ENCODE results near the gene ST6GALNAC3. TPM values are rescaled to one million over a fixed set of nuclear protein-coding genes. Genes with fewer than 3 reads are reported as not detected.

The ST6GALNAC3 gene
- polyA plus RNA-seq, 1 donor (not counting 4 experiments of a cell fraction or from before 2014, with no cell fraction given) = 0.08 TPM

GRCh38 chr1:76679534-76680152 lies 605.1 kb downstream of the ST6GALNAC3 start:
- no peaks in the 10 kb centered on the region for H3K27me3 ChIP-seq (ENCODE audit: control insufficient read depth, extremely low read depth, insufficient read depth, low read length)
- H3K4me1 ChIP-seq (ENCODE audit: control insufficient read depth, extremely low read depth, insufficient read depth, low read length) = no peaks in the 10 kb centered on the region
- no peaks in the 10 kb centered on the region for H3K79me2 ChIP-seq (ENCODE audit: control insufficient read depth, insufficient read depth, low read length)
- no peaks in the 10 kb centered on the region for H3K9me3 ChIP-seq (ENCODE audit: control insufficient read depth, low read depth, low read length)
- H2AFZ ChIP-seq (ENCODE audit: control insufficient read depth, low read length) = no peak overlapping the region
- no peaks in the 10 kb centered on the region for H4K20me1 ChIP-seq (ENCODE audit: control insufficient read depth, extremely low read depth, insufficient read depth, low read length)
- H3K9ac ChIP-seq (ENCODE audit: control insufficient read depth, extremely low read depth, insufficient read depth, low read length) = no peak overlapping the region
- no peaks in the 10 kb centered on the region for H3K9me1 ChIP-seq (ENCODE audit: control insufficient read depth, extremely low read depth, insufficient read depth, low read length)
- no peak overlapping the region for H3K27ac ChIP-seq (ENCODE audit: control insufficient read depth, insufficient read depth, low read length)
- FAIRE-seq = no peak
- dilution Hi-C loops (cut with MboI; ENCODE audit: extremely low pct_ligation_motif_present, low sequenced_read_pairs) = no loop called here
- TF ChIP-seq, protein P1, sequence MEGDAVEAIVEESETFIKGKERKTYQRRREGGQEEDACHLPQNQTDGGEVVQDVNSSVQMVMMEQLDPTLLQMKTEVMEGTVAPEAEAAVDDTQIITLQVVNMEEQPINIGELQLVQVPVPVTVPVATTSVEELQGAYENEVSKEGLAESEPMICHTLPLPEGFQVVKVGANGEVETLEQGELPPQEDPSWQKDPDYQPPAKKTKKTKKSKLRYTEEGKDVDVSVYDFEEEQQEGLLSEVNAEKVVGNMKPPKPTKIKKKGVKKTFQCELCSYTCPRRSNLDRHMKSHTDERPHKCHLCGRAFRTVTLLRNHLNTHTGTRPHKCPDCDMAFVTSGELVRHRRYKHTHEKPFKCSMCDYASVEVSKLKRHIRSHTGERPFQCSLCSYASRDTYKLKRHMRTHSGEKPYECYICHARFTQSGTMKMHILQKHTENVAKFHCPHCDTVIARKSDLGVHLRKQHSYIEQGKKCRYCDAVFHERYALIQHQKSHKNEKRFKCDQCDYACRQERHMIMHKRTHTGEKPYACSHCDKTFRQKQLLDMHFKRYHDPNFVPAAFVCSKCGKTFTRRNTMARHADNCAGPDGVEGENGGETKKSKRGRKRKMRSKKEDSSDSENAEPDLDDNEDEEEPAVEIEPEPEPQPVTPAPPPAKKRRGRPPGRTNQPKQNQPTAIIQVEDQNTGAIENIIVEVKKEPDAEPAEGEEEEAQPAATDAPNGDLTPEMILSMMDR (optimal IDR thresholded peaks at IDR 0.05 in 1 of 3, IDR thresholded peaks at IDR 0.05 in 1 of 3, conservative IDR thresholded peaks at IDR 0.05 in 1 of 3; ENCODE audit: extremely low read depth in 1 of 3, insufficient read depth in 2 of 3, low read length in 3 of 3) = no peak
- no peak overlapping the region for H3K4me2 ChIP-seq (ENCODE audit: control insufficient read depth, extremely low read depth, insufficient read depth, low read depth, low read length)
- H3K4me3 ChIP-seq (ENCODE audit: control insufficient read depth in 2 of 3, extremely low read depth in 1 of 3, insufficient read depth in 2 of 3, low read depth in 1 of 3, low read length in 3 of 3) = no peak overlapping the region
- H3K36me3 ChIP-seq (ENCODE audit: control insufficient read depth in 2 of 2, extremely low read depth in 1 of 2, insufficient read depth in 2 of 2, low read length in 2 of 2) = no peaks in the 10 kb centered on the region
- DNase-seq (ENCODE audit: low read depth, low spot score) = no peak

- Histone ChIP-seq H3K36me3 (ENCODE audit: control insufficient read depth in 2 of 2, extremely low read depth in 1 of 2, insufficient read depth in 2 of 2, low read length in 2 of 2) (no peaks in the 10 kb centered on the region), H3K9ac (ENCODE audit: control insufficient read depth, extremely low read depth, insufficient read depth, low read length) (no peak overlapping the region), H3K79me2 (ENCODE audit: control insufficient read depth, insufficient read depth, low read length) (no peaks in the 10 kb centered on the region), H3K4me2 (ENCODE audit: control insufficient read depth, extremely low read depth, insufficient read depth, low read depth, low read length) (no peak overlapping the region), H3K27me3 (ENCODE audit: control insufficient read depth, extremely low read depth, insufficient read depth, low read length) (no peaks in the 10 kb centered on the region), H3K9me3 (ENCODE audit: control insufficient read depth, low read depth, low read length) (no peaks in the 10 kb centered on the region), H4K20me1 (ENCODE audit: control insufficient read depth, extremely low read depth, insufficient read depth, low read length) (no peaks in the 10 kb centered on the region), H2AFZ (ENCODE audit: control insufficient read depth, low read length) (no peak overlapping the region), H3K27ac (ENCODE audit: control insufficient read depth, insufficient read depth, low read length) (no peak overlapping the region), H3K4me1 (ENCODE audit: control insufficient read depth, extremely low read depth, insufficient read depth, low read length) (no peaks in the 10 kb centered on the region), H3K4me3 (ENCODE audit: control insufficient read depth in 2 of 3, extremely low read depth in 1 of 3, insufficient read depth in 2 of 3, low read depth in 1 of 3, low read length in 3 of 3) (no peak overlapping the region), H3K9me1 (ENCODE audit: control insufficient read depth, extremely low read depth, insufficient read depth, low read length) (no peaks in the 10 kb centered on the region)
- TF ChIP-seq, protein P1 (optimal IDR thresholded peaks at IDR 0.05 in 1 of 3, IDR thresholded peaks at IDR 0.05 in 1 of 3, conservative IDR thresholded peaks at IDR 0.05 in 1 of 3; ENCODE audit: extremely low read depth in 1 of 3, insufficient read depth in 2 of 3, low read length in 3 of 3) = no peak
- TF ChIP-seq EZH2 (IDR thresholded peaks at IDR 0.05; ENCODE audit: low read length) = no peak
- FAIRE-seq (no peak), DNase-seq (ENCODE audit: low read depth, low spot score) (no peak)
- dilution Hi-C loops (cut with MboI; ENCODE audit: extremely low pct_ligation_motif_present, low sequenced_read_pairs) = no loop called here
These were observed 606.1 kb downstream of the ST6GALNAC3 start for GRCh38 chr1:76680651-76681050.

Measured in keratinocyte (primary cell).